K562 (cell line): ENCODE data around the gene KRTAP5-1. TPM values are rescaled to one million over a fixed set of nuclear protein-coding genes. Genes with fewer than 3 reads are reported as not detected.
A peak's percentile ranks its signal among the peaks of the same experiment; 100 is the strongest.

Experiments used
- DIDO1 ChIP-seq: fragments of 450-650 bp; IDR thresholded peaks from 2 replicates; pipeline ENCODE4 v1.6.1; 2016; ENCODE audit warnings: low read depth, missing biosample characterization, missing genetic modification characterization
- E2F3 ChIP-seq: fragments of 250-450 bp; sonication (Bioruptor Pico); IDR thresholded peaks from 2 replicates; pipeline ENCODE4 v1.4.0; 2020; ENCODE audit warnings: mild to moderate bottlenecking
- EGR1 ChIP-seq: fragments of 450-650 bp; conservative IDR thresholded peaks from 2 replicates; pipeline ENCODE4 v1.6.1; 2017; ENCODE audit warnings: mild to moderate bottlenecking
- HLTF ChIP-seq: fragments of 450-650 bp; IDR thresholded peaks from 2 replicates; pipeline ENCODE4 v1.6.1; 2016
- ILF3 ChIP-seq: fragments of 450-650 bp; IDR thresholded peaks from 2 replicates; pipeline ENCODE4 v1.6.1; 2018; ENCODE audit warnings: antibody characterized with exemption, mild to moderate bottlenecking, moderate library complexity, borderline replicate concordance
- JUN ChIP-seq, 2 experiments: sonication (generic) in 1 of 2; formaldehyde crosslinking in 1 of 2; IDR thresholded peaks; 2 replicates each; pipeline versions ENCODE4 v1.6.1 to v1.8.0; 2012 to 2022; ENCODE audit warnings: borderline replicate concordance in 2 of 2, mild to moderate bottlenecking in 2 of 2, improper control_type of control experiment in 1 of 2, low read depth in 1 of 2, low read length in 1 of 2, missing genetic modification reagents in 1 of 2
- KLF6 ChIP-seq: fragments of 250-450 bp; sonication (Bioruptor Pico); IDR thresholded peaks from 2 replicates; pipeline ENCODE4 v1.4.0; 2020; ENCODE audit warnings: mild to moderate bottlenecking, moderate library complexity, borderline replicate concordance
- NR1H2 ChIP-seq: sonication (generic); formaldehyde crosslinking; IDR thresholded peaks from 2 replicates; pipeline ENCODE4 v1.4.0; 2020; ENCODE audit warnings: mild to moderate bottlenecking, missing genetic modification reagents
- PCBP1 ChIP-seq: fragments of 200-400 bp; formaldehyde crosslinking; IDR thresholded peaks from 2 replicates; pipeline ENCODE4 v1.6.1; 2018; ENCODE audit warnings: mild to moderate bottlenecking, low read depth, low read length; ENCODE audit not compliant: poor library complexity, severe bottlenecking
- PHF8 ChIP-seq: fragments of 200-600 bp; sonication (generic); IDR thresholded peaks from 2 replicates; pipeline ENCODE4 v1.6.1; 2012; ENCODE audit warnings: mixed run types, mild to moderate bottlenecking, inconsistent platforms, low read length, moderate library complexity, borderline replicate concordance
- POLR3A ChIP-seq: IDR thresholded peaks from 2 replicates; pipeline ENCODE4 v1.6.1; 2011; ENCODE audit warnings: borderline replicate concordance, mild to moderate bottlenecking, moderate library complexity; ENCODE audit not compliant: insufficient read length, insufficient read depth; ENCODE audit errors: extremely low read depth
- PRDM10 ChIP-seq: fragments of 450-650 bp; IDR thresholded peaks from 2 replicates; pipeline ENCODE4 v1.6.1; 2018; ENCODE audit not compliant: partially characterized antibody
- RNF2 ChIP-seq: sonication (generic); IDR thresholded peaks from 2 replicates; pipeline ENCODE4 v1.6.1; 2016
- SFPQ ChIP-seq: fragments of 200-400 bp; formaldehyde crosslinking; IDR thresholded peaks from 2 replicates; pipeline ENCODE4 v1.6.1; 2017; ENCODE audit warnings: mild to moderate bottlenecking, low read depth, low read length, moderate library complexity
- SNIP1 ChIP-seq: fragments of 450-650 bp; IDR thresholded peaks from 2 replicates; pipeline ENCODE4 v1.7.1; 2017; ENCODE audit warnings: low read depth, mild to moderate bottlenecking
- TFAP4 ChIP-seq: sonication (generic); formaldehyde crosslinking; IDR thresholded peaks from 2 replicates; pipeline ENCODE4 v1.8.0; 2022; ENCODE audit warnings: missing genetic modification reagents, mild to moderate bottlenecking, moderate library complexity, borderline replicate concordance
- U2AF1 ChIP-seq: fragments of 200-400 bp; formaldehyde crosslinking; optimal IDR thresholded peaks from 2 replicates; pipeline ENCODE3; 2017; ENCODE audit warnings: mild to moderate bottlenecking, low read depth, low read length, moderate library complexity
- YY1 ChIP-seq, 3 experiments: IDR thresholded peaks; 2 replicates each; pipeline ENCODE4 v1.6.1; 2011; ENCODE audit warnings: low read length in 2 of 3, mild to moderate bottlenecking in 2 of 3, moderate library complexity in 2 of 3, borderline replicate concordance in 1 of 3, control low read depth in 1 of 3, low read depth in 1 of 3; ENCODE audit not compliant: insufficient read depth in 3 of 3, insufficient replicate concordance in 2 of 3, control insufficient read depth in 1 of 3, insufficient read length in 1 of 3; ENCODE audit errors: extremely low read depth in 1 of 3
- ZC3H11A ChIP-seq: IDR thresholded peaks from 2 replicates; pipeline ENCODE4 v1.6.1; 2012; ENCODE audit warnings: low read depth, low read length, improper control_type of control experiment
- ZC3H8 ChIP-seq: fragments of 450-650 bp; IDR thresholded peaks from 2 replicates; pipeline ENCODE4 v1.6.1; 2017
- polyA plus RNA-seq, 8 experiments: library from polyadenylated mRNA; depleted of rRNA in 4 of 8; stranded (reverse) in 5 of 8; unstranded in 3 of 8; fragments of >200 nt; fragmentation: Nextera tagmentation in 2 of 8; fragmentation: Illumina TruSeq in 1 of 8; extraction: Ambion mirVana in 2 of 8; extraction: Trizol in 1 of 8; gene quantifications; 2 replicates each; pipeline versions ENCODE4 v1.2.1 to v1.2.3, GENCODE V29; 2011 to 2014; ENCODE audit warnings: inconsistent platforms in 1 of 8, missing spikeins in 1 of 8
- total RNA-seq, 7 experiments: library from RNA; depleted of rRNA in 6 of 7; stranded (reverse); fragments of >200 nt in 6 of 7; fragmentation: Illumina TruSeq in 2 of 7; extraction: Trizol in 2 of 7; gene quantifications; 2 replicates each; pipeline versions ENCODE4 v1.2.1 to v1.2.3, GENCODE V29; 2011 to 2021; ENCODE audit warnings: low replicate concordance in 1 of 7

The KRTAP5-1 gene
- total and polyA plus RNA-seq, 9 of the 15 experiments (the other 6 are each of a cell fraction or from before 2014, with no cell fraction given), result not detected

- TF ChIP-seq PCBP1 (no peak), KLF6 (CRISPR knock-in tag) (no peak), DIDO1 (tag) (no peak), ZC3H11A (no peak), SNIP1 (no peak), PRDM10 (peak; percentile 36), ILF3 (no peak), U2AF1 (no peak), ZC3H8 (no peak), E2F3 (no peak), NR1H2 (CRISPR knock-in tag) (no peak), TFAP4 (CRISPR knock-in tag) (peak; percentile 88), JUN (IDR thresholded peaks at IDR 0.05; ENCODE audit: borderline replicate concordance, low read depth, low read length) (peak; percentile 86), JUN (CRISPR knock-in tag; IDR thresholded peaks at IDR 0.05; ENCODE audit: borderline replicate concordance) (peak; percentile 74; the same call in 1 of the 2 replicates), PHF8 (no peak), HLTF (no peak), RNF2 (no peak), POLR3A (no peak), YY1 (IDR thresholded peaks at IDR 0.05; ENCODE audit: borderline replicate concordance in 1 of 3, control insufficient read depth in 1 of 3, extremely low read depth in 1 of 3, insufficient read depth in 3 of 3, insufficient read length in 1 of 3, insufficient replicate concordance in 2 of 3, low read depth in 1 of 3, low read length in 2 of 3) (no peak), EGR1 (no peak), SFPQ (no peak)
Observed at GRCh38 chr11:1564535-1565172, 20.4 kb downstream of the KRTAP5-1 start (continued).
